AG09309 (cell line): Measurements from ENCODE around the gene PCDHGA3.
"Not testable (repeated sequence)": the region's sequence is repeated elsewhere in the genome, so short reads cannot be mapped to it uniquely, and the experiment has no call there.

Source experiments
- DNase-seq: peaks from one replicate; pipeline ENCODE4 v3.0.0-alpha.2; 2010; ENCODE audit warnings: low read depth
- H3K4me3 ChIP-seq: 2 replicates; pipeline ENCODE4 v1.5.1; 2011; ENCODE audit warnings: mild to moderate bottlenecking, low read depth, low read length, moderate library complexity; ENCODE audit not compliant: control insufficient read depth
- TF ChIP-seq, protein P1 (sequence below): IDR thresholded peaks from 2 replicates; pipeline ENCODE4 v1.5.1; 2011; ENCODE audit warnings: mild to moderate bottlenecking, low read depth, low read length, inconsistent platforms; ENCODE audit not compliant: insufficient read depth, control insufficient read depth; ENCODE audit errors: missing control alignments

Gene PCDHGA3

GRCh38 chr5:141393267-141393666 lies 49.6 kb downstream of the PCDHGA3 start:
- no peak for DNase-seq
- H3K4me3 ChIP-seq = no peak overlapping the region
- TF ChIP-seq, protein P1, sequence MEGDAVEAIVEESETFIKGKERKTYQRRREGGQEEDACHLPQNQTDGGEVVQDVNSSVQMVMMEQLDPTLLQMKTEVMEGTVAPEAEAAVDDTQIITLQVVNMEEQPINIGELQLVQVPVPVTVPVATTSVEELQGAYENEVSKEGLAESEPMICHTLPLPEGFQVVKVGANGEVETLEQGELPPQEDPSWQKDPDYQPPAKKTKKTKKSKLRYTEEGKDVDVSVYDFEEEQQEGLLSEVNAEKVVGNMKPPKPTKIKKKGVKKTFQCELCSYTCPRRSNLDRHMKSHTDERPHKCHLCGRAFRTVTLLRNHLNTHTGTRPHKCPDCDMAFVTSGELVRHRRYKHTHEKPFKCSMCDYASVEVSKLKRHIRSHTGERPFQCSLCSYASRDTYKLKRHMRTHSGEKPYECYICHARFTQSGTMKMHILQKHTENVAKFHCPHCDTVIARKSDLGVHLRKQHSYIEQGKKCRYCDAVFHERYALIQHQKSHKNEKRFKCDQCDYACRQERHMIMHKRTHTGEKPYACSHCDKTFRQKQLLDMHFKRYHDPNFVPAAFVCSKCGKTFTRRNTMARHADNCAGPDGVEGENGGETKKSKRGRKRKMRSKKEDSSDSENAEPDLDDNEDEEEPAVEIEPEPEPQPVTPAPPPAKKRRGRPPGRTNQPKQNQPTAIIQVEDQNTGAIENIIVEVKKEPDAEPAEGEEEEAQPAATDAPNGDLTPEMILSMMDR = no peak

DNA sequence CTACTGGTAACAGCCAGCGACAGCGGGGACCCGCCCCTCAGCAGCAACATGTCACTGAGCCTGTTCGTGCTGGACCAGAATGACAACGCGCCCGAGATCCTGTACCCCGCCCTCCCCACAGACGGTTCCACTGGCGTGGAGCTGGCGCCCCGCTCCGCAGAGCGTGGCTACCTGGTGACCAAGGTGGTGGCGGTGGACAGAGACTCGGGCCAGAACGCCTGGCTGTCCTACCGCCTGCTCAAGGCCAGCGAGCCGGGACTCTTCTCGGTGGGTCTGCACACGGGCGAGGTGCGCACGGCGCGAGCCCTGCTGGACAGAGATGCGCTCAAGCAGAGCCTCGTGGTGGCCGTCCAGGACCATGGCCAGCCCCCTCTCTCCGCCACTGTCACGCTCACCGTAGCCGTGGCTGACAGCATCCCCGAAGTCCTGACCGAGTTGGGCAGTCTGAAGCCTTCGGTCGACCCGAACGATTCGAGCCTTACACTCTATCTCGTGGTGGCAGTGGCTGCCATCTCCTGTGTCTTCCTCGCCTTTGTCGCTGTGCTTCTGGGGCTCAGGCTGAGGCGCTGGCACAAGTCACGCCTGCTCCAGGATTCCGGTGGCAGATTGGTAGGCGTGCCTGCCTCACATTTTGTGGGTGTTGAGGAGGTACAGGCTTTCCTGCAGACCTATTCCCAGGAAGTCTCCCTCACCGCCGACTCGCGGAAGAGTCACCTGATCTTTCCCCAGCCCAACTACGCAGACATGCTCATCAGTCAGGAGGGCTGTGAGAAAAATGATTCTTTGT lies 51.0 kb downstream of the PCDHGA3 start:
- H3K4me3 ChIP-seq, DNase-seq: not testable (repeated sequence)
